NCI-H748 (cell line): ENCODE data around the gene GRIK2.
A peak's percentile ranks its signal among the peaks of the same experiment; 100 is the strongest.

Source experiments
- DNase-seq: peaks from one replicate; lab custom pipeline; 2025; ENCODE audit not compliant: unreplicated experiment; lab: John Stamatoyannopoulos, UW

Gene GRIK2

GRCh38 chr6:101454106-101454676 is 60.7 kb downstream of the GRIK2 start:
- peak; percentile 74 for DNase-seq

- DNase-seq: no peak
Measured at GRCh38 chr6:101458336-101458735, 64.8 kb downstream of the GRIK2 start.

- DNase-seq: no peak
Measured at GRCh38 chr6:101458826-101459225, 65.3 kb downstream of the GRIK2 start.

GRCh38 chr6:101462576-101462975 is 69.1 kb downstream of the GRIK2 start:
- DNase-seq: no peak

GRCh38 chr6:101465863-101466262 is 72.4 kb downstream of the GRIK2 start:
- no peak for DNase-seq

GRCh38 chr6:101477436-101477835 is 83.9 kb downstream of the GRIK2 start:
- no peak for DNase-seq

- DNase-seq: no peak
Measured at GRCh38 chr6:101478891-101479290, 85.4 kb downstream of the GRIK2 start.

GRCh38 chr6:101482606-101483005 is 89.1 kb downstream of the GRIK2 start:
- no peak for DNase-seq

- no peak for DNase-seq
Measured at GRCh38 chr6:101484781-101485180, 91.3 kb downstream of the GRIK2 start.

- DNase-seq: no peak
Measured at GRCh38 chr6:101486124-101486523, 92.6 kb downstream of the GRIK2 start.

GRCh38 chr6:101486726-101487125 is 93.2 kb downstream of the GRIK2 start:
- no peak for DNase-seq

- DNase-seq: no peak
Measured at GRCh38 chr6:101489456-101489855, 95.9 kb downstream of the GRIK2 start.

- no peak for DNase-seq
Measured at GRCh38 chr6:101490857-101491256, 97.3 kb downstream of the GRIK2 start.

GRCh38 chr6:101502818-101503217 is 109.3 kb downstream of the GRIK2 start:
- DNase-seq: no peak

- DNase-seq: no peak
Measured at GRCh38 chr6:101509536-101509935, 116.0 kb downstream of the GRIK2 start.

- DNase-seq: no peak
Measured at GRCh38 chr6:101513181-101513580, 119.7 kb downstream of the GRIK2 start.

- no peak for DNase-seq
Measured at GRCh38 chr6:101516578-101516977, 123.1 kb downstream of the GRIK2 start.

GRCh38 chr6:101517632-101518031 is 124.1 kb downstream of the GRIK2 start:
- no peak for DNase-seq

- DNase-seq: no peak
Measured at GRCh38 chr6:101522254-101522653, 128.7 kb downstream of the GRIK2 start.

- no peak for DNase-seq
Measured at GRCh38 chr6:101527467-101527866, 134.0 kb downstream of the GRIK2 start.

- DNase-seq: no peak
Measured at GRCh38 chr6:101528801-101529200, 135.3 kb downstream of the GRIK2 start.

- DNase-seq: no peak
Measured at GRCh38 chr6:101531538-101531937, 138.0 kb downstream of the GRIK2 start.

- no peak for DNase-seq
Measured at GRCh38 chr6:101534386-101534785, 140.9 kb downstream of the GRIK2 start.

- no peak for DNase-seq
Measured at GRCh38 chr6:101534821-101535220, 141.3 kb downstream of the GRIK2 start.
